ENCODE measurements around the gene GALM.

GRCh38 chr2:38731684-38732221, 65.8 kb downstream of the GALM start:
- TF ChIP-seq CTCF (IDR thresholded peaks at IDR 0.05; ENCODE audit: insufficient read depth, low read length, poor library complexity, severe bottlenecking): no peak
- TF ChIP-seq EZH2phosphoT487 (conservative IDR thresholded peaks at IDR 0.05; ENCODE audit: low read length): no peak

All from SU-DHL-6 (cell line).